Measurements from ENCODE around the gene GPR32.
"Not testable (repeated sequence)": the region's sequence is repeated elsewhere in the genome, so short reads cannot be mapped to it uniquely, and the experiment has no call there.

The GPR32 gene

DNA sequence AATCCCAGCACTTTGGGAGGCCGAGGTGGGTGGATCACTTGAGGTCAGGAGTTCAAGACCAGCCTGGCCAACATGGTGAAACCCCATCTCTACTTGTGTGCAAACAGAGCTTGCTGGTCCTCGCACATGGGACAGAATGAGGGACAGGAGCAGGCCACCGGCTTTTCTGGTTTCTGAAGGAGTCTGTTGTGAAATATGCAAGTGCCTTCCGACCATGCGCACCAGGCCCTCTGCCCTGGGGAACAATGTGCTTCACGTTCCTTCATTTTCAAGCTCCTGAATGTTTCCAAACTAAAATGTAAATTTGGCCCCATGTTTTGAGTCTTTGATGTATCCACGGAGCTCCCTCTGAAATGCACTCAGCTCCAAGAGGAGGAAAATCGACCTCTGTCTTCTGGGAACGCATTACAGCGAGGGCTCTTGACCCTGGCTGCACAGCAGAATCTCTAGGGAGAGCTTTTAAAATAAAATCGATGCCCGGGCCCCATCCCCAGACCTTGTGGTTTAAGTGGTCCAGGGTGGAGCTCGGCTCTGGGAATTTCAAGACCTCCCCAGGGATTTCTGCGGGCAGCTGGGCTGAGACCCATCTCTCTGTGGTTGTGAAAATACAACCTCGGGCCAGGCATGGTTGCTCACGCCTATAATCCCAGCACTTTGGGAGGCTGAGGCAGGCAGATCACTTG lies 10.6 kb downstream of the GPR32 start:
- DNase-seq (ENCODE audit: low read depth, low spot score) = no peak

DNA sequence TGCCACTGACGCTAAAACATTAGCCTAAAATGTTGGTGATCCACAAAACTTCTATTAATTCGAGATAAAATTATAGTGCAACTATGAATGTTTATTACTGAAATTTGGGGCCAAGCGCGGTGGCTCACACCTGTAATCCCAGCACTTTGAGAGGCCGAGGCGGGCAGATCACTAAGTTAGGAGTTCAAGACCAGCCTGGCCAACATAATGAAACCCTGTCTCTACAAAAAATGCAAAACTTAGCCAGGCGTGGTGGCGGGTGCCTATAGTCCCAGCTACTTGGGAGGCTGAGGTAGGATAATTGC lies 13.5 kb downstream of the GPR32 start:
- not testable (repeated sequence) for DNase-seq (ENCODE audit: low read depth, low spot score)

DNA sequence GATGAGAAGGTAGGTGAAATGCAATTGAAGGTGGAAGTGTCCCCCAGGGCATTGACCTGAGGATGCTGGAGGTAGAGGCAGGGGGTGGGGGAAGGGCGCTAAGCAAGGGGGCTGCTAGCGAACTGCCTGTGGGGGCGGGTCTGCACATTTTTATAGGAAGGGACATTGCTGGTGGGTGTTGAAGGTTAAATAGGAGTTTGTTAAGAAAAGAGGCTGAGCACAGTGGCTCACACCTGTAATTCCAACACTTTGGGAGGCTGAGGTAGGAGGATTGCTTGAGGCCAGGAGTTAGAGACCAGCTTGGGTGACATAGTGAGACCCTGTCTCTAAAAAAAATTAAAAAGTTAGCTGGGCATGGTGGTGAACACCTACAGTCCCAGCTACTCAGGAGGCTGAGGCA lies 14.4 kb downstream of the GPR32 start:
- no peak for DNase-seq (ENCODE audit: low read depth, low spot score)

DNA sequence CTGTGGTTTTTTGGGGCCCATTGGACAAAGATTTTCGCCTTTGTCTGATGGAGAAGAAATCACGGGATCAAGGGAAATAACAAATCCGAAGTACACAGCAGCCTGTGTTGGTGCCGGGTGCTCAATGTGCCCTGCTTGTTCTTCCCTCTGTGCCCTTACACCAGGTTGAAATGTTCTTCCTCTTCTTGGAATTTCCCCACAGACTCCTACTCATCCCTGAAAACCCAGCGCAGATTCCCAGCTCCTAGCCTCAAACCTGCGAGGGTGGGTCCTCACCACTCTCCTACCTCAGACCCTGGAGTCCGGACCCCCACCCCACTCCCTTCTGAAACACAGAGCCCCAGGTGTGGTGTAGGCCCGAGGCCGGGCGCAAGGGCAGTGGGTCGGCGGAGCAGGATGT lies 15.1 kb downstream of the GPR32 start:
- DNase-seq (ENCODE audit: low read depth, low spot score) = no peak

DNA sequence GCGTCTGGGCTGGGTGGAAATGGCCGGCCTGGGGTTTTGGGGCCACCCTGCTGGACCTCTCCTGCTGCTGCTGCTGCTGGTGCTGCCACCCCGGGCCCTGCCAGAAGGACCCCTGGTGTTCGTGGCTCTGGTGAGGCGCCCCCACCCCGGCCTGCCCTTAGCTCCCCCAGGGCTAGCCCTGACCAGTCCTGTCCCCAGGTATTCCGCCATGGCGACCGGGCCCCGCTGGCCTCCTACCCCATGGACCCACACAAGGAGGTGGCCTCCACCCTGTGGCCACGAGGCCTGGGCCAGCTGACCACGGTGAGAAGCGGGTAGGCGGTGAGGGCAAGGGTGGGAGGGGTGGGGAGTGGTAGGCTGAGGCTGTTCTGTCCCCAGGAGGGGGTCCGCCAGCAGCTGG lies 20.1 kb downstream of the GPR32 start, which contains the start of gene ACP4:
Gene ACP4 (plus strand): TSS at position 20 of the 400 bp plus-strand sequence. CDS start 0 bp downstream, at position 20.
- DNase-seq (ENCODE audit: low read depth, low spot score) = no peak

DNA sequence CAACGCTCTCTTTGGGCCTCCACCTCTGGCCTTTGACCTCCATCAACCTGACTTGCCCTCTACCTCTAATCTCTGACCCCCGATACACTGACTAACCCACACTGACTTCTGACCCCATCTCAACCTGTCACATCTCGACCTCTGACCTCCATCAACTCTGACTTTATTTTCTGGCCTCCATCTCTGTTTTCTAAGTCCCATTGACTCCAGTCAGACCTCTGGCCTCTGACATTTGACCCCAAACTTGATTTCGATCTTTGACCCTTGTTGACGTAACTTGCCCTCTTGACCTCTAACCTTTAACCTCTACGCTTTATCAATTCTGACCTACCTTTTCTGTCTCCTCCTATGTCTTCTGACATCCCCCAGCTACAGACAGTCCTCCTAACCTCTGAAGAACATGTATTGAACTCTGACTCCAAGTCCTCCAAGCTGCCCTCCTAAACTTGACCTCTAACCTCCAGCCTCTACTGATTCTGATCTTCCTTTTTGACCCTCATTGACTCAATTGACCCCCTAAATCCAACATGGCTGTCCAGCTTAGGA lies 20.7 kb downstream of the GPR32 start:
- DNase-seq (ENCODE audit: low read depth, low spot score) = no peak

DNA sequence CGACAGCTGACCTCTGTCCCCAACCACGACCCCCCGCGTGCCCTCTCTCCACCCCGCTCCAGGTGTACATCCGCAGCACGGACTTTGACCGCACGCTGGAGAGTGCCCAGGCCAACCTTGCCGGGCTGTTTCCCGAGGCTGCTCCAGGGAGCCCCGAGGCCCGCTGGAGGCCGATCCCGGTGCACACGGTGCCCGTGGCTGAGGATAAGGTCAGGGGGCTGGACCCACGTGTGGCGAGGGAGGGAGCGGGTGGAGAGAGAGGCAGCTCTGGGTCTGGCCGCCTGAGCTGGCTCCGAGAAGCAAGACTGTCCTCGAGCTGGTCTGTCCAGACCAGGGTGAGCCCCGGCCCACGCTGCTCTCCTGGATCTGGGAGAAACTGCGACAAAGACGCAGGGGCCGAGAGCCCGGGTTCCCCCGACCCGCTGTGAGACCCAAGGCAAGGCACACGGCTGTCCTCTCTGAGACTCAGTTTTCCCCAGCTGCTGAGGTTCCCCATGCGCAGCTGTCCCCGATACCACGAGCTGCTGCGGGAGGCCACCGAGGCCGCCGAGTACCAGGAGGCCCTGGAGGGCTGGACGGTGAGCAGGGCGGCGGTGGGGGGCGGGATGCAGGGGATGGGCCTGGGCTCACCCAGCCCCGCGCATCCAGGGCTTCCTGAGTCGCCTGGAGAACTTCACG lies 21.5 kb downstream of the GPR32 start:
- DNase-seq (ENCODE audit: low read depth, low spot score) = no peak

DNA sequence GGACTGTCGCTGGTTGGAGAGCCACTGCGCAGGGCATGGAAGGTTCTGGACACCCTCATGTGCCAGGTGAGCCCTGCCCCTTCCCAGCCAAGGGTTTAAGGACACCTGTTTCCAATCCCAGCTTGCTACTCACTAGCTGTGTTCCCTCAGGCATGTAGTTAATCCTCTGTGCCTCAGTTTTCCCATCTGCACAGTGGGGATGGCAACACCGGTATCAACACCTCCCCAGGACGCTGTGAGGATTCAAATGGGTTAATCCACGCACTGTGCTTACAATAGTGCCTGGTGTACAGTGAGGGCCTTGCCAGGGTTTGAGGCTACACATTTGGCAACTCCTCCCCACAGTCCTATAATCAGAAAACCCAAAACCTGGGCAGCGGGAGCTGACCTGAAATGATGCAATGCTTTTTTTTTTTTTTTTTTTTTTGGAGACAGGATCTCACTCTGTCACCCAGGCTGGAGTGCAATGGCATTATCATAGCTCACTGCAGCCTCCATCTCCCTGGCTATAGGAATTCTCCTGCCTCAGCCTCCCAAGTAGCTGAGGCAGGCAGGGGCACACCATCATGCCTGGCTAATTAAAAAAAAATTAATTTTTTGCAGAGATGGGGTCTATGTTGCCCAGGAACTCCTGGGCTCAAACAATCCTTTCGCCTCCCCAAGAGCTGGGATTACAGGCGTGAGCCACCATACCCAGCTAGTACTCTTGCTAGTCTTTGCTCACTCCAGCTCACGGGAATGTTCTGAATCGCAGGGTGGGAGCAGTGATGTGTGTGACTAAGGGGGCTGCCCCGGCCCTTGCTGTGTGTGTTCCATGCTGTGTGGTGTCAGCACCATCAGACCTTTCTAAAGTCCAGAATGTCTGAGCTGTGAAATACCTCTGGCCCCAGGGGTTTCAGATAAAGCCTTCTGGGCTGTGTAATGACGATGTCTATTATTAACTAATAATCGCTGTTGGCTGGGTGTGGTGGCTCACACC lies 22.3 kb downstream of the GPR32 start:
- DNase-seq (ENCODE audit: low read depth, low spot score) = no peak

DNA sequence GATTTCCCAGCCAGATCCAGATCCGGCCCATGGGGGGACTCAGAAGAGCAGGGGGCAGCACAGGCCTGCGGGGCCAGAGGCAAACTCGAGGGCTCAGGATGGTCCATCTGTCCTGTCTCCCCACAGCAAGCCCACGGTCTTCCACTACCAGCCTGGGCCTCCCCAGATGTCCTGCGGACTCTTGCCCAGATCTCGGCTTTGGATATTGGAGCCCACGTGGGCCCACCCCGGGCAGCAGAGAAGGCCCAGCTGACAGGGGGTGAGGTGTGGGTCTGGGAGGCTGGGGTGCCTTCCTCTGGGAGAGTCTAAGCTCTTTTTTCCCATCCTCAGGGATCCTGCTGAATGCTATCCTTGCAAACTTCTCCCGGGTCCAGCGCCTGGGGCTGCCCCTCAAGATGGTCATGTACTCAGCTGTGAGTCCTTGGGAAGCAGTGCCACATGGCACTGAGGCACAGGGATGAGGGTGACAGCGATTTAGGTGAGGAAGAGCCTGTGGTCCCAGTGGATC lies 23.3 kb downstream of the GPR32 start:
- DNase-seq (ENCODE audit: low read depth, low spot score) = no peak

DNA sequence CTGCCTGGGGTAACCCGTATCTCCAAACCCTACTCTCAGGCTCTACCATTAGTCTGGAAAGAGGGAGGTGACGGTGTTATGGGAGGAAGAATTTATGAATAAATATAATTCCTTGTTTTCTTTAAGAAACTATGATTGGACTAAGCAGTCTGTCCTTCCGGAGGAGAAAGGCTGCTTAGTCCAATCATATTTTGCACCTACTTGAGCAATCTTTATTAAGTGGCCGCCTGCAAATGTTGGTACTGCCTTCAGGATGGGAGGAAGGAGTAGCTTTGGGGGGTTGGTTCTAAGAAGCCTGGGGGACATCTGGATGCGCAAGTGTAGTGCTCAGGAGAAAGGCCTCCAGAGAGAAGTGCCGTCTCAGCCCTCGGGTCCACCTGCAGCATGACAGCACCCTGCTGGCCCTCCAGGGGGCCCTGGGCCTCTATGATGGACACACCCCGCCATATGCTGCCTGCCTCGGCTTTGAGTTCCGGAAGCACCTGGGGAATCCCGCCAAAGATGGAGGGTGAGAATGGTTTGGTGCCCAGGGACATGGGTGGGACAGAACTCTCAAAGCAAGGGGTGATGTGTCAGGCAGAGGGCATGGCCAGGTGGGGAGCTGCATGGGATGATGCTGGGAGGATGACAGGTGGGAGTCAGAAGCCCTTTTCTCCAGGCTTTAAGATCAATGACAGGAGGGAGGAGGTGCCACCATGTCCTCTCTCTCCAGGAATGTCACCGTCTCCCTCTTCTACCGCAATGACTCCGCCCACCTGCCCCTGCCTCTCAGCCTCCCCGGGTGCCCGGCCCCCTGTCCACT lies 24.0 kb downstream of the GPR32 start:
- DNase-seq (ENCODE audit: low read depth, low spot score) = no peak

DNA sequence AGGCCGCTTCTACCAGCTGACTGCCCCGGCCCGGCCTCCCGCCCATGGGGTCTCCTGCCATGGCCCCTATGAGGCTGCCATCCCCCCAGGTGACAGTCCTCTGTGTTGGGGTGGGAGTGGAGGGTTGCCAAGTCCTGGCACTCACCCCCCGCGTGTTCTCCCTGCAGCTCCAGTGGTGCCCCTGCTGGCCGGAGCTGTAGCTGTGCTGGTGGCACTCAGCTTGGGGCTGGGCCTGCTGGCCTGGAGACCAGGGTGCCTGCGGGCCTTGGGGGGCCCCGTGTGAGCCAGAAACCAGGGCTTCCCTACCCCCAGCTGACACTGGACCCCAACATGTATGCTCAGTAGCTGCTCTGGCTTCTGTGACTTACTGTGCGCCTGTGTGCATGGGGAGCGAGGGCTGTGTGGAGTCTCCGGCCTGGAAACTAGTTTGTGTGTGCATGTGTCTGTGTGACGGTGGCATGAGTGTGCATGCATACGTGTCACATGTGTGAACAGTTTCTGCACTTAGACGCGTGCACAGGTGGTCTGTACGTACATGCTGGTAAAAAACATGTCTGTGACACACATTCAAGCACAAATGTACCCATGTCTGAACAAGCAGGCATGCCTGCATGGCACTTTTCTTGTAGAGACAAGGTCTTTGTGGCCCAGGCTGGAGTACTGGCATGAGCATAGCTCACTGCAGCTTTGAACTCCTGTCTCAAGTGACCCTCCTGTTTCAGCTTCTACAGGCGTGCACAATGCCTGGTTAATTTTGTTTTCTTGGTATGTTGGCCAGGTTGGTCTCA lies 24.8 kb downstream of the GPR32 start:
- no peak for DNase-seq (ENCODE audit: low read depth, low spot score)

DNA sequence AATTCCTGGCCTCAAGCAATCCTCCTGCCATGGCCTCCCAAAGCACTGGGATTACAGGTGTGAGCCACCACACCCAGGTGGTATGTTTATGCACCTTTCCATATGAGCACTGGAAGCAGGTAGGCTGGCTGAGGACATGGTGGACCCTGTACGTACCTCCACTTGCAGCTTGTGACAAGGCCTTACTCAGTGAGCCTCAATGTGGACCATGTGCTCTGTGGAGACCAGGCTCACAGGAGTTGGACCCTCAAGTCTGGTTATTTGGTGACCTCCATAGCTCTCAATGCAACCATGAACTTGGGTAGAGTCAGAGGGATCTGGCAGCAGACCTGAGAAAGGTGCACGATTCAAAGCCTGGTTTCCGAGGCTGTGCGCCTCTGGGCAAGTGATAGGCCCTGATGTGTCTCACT lies 25.4 kb downstream of the GPR32 start:
- no peak for DNase-seq (ENCODE audit: low read depth, low spot score)

DNA sequence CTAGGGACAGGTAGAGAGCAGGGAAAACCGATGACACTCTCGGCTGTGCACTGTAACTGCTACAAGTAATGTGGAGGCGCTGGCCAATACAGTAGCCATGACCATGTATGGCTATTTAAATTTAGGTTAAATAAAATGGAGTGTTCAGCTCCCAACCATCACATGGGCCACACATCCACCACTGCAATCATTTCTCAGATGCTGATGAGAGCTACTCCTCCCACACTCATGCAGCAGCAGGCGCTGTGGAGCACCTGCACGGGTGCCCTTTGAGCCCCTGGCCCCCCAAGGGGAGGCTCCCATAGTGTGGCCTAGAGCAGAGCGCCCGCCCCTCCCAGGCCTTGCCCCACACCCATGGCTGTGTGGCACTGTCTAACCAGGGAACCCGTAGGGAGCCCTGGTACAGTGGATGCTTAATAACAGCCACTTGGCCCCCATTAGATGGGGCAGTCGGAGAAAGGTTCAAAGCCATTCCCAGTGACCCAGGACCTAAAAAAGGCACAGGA lies 25.9 kb downstream of the GPR32 start:
- no peak for DNase-seq (ENCODE audit: low read depth, low spot score)

DNA sequence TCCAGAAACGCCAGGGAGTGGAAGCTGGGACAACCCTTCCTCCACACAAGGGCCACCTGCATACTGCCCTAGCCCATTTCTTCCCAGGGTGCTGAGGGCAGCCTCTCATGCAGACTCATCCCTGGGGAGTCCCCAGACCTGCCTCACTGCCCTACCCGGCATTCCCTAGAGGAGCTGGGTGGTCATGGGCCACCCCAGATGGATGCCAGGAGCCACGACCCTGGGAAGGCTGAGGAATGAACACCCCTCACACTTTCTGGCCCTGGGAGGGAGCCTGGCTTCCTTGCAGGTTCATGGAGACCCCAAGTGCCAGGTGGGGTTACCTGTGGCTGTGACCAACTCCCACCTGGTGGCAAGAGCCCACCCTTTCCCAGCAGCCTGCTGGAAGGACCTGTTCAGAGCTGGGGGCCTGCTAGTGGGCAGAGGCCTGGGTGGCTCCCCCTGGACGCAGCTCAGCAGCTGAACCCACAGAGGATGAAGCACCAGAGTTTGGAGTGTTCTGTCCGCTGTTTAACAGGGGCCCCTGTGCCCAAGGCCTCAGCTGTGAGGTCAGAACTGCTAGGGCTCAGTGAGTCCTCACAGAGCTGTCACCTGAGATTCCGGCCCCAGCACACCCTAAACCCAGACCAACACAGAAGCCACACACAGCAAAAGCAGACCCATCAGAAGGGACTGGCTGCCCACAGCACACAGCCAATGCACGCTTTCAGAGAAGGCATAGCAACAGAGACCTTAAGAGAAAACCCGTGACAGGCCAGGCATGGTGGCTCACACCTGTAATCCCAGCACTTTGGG lies 26.6 kb downstream of the GPR32 start:
- no peak for DNase-seq (ENCODE audit: low read depth, low spot score)

DNA sequence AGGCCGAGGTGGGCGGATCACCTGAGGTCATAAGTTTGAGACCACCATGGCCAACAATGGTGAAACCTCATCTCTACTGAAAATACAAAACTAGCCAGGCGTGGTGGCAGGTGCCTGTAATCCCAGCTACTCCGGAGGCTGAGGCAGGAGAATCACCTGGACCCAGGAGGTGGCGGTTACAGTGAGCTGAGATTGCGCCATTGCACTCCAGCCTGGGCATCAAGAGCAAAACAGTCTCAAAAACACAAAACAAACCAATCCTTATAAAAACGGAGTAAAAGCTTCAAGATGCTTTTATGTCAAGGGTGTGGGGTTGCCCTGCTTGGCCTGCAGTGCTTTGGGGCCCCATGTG lies 27.1 kb downstream of the GPR32 start:
- no peak for DNase-seq (ENCODE audit: low read depth, low spot score)

DNA sequence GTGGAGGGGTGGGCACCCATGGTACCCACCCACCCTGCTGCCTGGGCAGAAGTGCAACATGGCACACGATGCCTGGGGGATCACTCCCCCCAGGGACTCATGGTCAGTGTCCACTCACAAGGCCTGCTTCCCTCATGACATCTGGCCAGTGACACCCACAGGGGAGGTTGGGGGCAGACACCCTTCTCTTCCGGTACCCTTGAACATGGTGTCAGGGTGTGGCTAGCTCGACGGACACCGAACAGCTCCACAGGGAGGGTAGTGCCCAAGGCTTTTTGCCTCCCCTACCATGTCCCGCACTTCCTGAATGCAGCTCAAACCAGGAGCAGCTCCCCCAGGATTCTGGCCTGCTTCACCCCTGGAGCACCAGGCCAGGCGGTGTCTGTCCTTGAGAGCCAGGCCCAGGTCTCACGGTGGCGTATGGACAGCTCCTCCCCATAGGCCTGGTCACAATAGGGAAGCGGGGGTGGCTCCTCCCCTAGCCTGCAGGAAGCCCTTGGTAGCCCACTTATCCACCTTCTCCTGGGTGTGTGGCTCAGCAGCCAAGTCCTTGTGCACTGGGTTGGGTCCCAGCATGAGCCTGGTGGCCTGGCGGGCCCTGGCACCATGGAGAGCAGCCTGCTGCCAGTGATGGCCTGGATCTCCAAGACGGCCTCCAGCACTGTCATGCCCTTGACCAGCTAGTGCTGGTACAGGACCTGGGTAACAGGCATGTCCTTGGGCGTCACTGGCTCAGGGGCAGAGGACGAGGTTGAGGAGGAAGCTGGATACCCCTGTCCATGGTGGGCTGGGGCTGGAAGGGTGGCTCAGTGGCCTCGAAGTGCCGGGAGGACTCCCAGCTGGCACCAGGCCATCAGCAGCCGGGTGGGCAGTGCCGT lies 27.8 kb downstream of the GPR32 start:
- no peak for DNase-seq (ENCODE audit: low read depth, low spot score)

DNA sequence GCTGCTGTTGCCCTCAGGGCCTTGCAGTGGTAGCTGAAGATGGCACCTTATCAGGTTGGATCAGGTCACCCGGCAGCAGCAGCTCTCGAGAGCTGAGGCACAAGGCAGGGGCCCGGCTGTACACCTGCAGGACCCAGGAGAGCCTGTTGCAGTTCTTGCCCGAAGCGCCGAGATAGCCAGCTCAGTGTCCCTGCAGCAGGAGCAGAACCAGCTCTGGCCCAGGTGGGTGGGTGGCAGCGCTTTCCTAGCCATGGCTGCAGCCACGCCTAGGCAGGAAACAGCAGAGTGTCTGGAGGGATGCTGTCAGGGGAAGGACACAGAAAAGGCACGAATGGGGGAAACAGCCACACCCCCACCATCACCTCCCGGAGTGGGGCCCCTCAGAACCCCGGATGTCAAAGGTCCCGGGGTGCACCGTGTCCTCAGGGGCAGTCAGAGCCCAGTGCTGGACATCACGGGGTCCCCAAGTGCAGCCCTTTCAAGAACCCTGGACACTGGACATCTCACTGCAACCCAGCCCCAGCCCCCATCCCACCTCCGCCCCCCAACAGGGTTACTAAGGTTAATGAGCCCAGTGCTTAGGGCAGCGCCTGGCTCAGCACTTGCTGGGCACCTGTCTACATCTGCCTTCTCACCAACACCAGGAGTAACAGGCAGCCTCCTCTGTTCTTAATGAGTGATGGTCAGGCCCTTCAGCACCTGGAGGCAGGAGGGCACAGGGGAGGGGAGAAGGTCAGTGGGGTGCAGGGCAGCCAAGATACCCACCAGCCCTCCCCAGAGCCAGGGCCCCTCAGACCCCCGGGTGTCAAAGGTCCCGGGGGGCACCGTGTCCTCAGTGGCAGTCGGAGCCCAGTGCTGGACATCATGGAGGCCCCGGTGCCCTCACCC lies 28.6 kb downstream of the GPR32 start:
- DNase-seq (ENCODE audit: low read depth, low spot score) = no peak

DNA sequence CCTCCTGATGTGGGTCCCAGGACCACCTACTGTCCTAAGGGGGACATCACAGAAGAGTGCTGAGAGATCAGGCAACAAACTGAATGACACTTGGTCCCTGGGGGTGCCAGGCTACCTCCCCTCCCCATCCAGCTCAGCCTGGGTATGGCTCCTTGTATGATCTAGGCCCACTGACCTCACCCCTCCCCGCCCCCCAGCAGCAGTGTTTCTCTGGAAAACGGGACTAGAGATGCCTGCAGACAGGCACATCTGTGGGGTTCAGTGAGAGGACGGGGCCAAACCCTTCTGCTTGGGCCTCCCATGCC lies 29.2 kb downstream of the GPR32 start:
- DNase-seq (ENCODE audit: low read depth, low spot score) = no peak

Measured in activated CD4-positive, CD25-positive, alpha-beta regulatory T cell treated with anti-CD3 and anti-CD28 coated beads, Interleukin-2, amount 50 U/mL, for 16 hours (primary cell).